Upper lobe of left lung (tissue), 4 donors: ENCODE measurements around the gene GPATCH1.

ENCODE experiments used
- CTCF ChIP-seq, 6 experiments: fragments of 450-650 bp in 4 of 6; fragments of 200-600 bp in 2 of 6; sonication (generic) in 2 of 6; IDR thresholded peaks; one replicate each; pipeline ENCODE4 v1.5.1; 2016 to 2019; ENCODE audit warnings: antibody characterized with exemption in 6 of 6
- EP300 ChIP-seq, 4 donors: sonication (generic); formaldehyde crosslinking; IDR thresholded peaks; one replicate each; pipeline ENCODE4 v1.5.1; 2017; ENCODE audit warnings: antibody characterized with exemption in 4 of 4, control low read depth in 2 of 4
- POLR2A ChIP-seq, 4 donors: fragments of 450-650 bp; IDR thresholded peaks; one replicate each; pipeline ENCODE4 v1.5.1; 2016 to 2017; ENCODE audit warnings: antibody characterized with exemption in 4 of 4, mild to moderate bottlenecking in 2 of 4

- TF ChIP-seq EP300 (IDR thresholded peaks at IDR 0.05) (no peak), CTCF (IDR thresholded peaks at IDR 0.05) (no peak), POLR2A (IDR thresholded peaks at IDR 0.05) (no peak)
These were observed 82.5 kb downstream of the GPATCH1 start for GRCh38 chr19:33163481-33163880.
